ENCODE results near the gene YBX2. TPM values are rescaled to one million over a fixed set of nuclear protein-coding genes. Genes with fewer than 3 reads are reported as not detected.

The YBX2 gene
- total RNA-seq, 2 experiments from 2014 or later: 0.37 to 0.66 TPM

DNA sequence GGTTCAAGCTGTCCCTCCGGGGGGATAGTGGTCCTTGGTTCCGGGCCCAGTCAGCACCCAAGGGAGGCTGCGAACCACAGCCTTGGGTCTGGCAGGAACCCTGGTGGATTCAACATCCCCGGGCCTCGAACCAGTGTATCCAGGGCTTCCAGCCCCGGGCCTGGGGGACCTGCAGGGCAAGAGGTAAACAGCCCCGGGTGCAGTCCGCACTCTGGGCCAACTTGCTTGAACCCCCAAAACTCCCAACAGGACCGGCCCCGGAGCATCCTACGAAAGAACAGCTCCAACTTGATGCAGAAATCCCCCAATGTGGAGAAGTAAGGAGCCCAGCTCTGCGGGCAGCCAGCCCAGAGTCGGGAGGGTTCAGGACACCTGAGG lies 36.2 kb upstream of the YBX2 start:
- peaks cover 3% of the 10 kb centered on the region for H3K36me3 Mint-ChIP-seq (ENCODE audit: low read depth)
- no peaks in the 10 kb centered on the region for H3K9me3 Mint-ChIP-seq (ENCODE audit: insufficient read depth)
- ChIA-PET CTCF (interaction anchor here (1.9 to 2.8 kb wide), 6 partner anchors 18 to 285 kb away, joined by 4 to 19 read pairs (median 11); partner anchors contain the start of genes TMEM102 and TMEM95), POLR2A (interaction anchor here (0.8 to 2.0 kb wide), 3 partner anchors 11 to 22 kb away, joined by 3 to 12 read pairs (median 4); no protein-coding TSS in a partner anchor)
- ATAC-seq (no peak), DNase-seq (no peak)
- H3K4me3 Mint-ChIP-seq: peak overlapping the region; percentile 87
- H3K4me1 Mint-ChIP-seq (ENCODE audit: low read depth): peaks cover 60% of the 10 kb centered on the region
- H3K27ac Mint-ChIP-seq: peak overlapping the region; percentile 63
- no peaks in the 10 kb centered on the region for H3K27me3 Mint-ChIP-seq (ENCODE audit: low read depth)

DNA sequence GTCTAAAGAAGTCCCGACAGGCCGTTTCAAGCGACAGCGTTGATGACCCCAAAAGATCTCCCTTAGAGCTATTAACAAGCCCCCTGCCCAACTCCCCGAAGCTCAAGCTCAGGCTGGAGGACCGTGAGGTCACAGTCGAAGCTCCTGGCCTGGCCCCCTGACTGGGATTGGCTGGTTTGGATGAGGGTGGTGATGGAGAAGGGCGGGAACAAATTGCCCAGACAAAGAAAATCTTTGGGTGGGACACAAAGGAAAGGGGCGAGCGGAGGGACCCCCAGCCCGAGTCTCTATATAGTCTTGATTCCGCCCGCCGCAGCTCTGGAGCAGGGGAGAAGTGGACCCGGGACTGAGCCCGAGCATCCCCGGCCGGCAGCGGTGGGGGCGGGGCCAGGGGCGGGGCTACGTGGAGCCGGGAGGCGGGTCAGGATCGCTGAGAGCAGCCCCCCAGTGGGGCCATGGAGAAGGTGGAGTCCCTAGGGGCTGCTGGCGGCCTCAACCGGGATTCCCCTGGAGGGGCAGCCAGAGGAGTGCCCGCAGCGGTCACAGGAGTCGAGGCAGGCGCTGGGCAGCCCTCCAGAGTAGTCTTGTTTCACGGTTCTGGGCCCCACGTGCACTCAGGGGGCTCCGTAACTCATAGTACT lies 35.7 kb upstream of the YBX2 start:
- ChIA-PET CTCF (interaction anchor here (0.6 to 2.8 kb wide), 21 partner anchors 9 to 284 kb away, joined by 3 to 19 read pairs (median 5); partner anchors contain the start of genes PLSCR3, TMEM102 and TMEM95), POLR2A (interaction anchor here (0.6 to 2.0 kb wide), 13 partner anchors 10 to 253 kb away, joined by 3 to 24 read pairs (median 4); partner anchors contain the start of genes GPS2, MPDU1 and POLR2A)
- H3K27me3 Mint-ChIP-seq (ENCODE audit: low read depth): no peaks in the 10 kb centered on the region
- DNase-seq (peak; percentile 88), ATAC-seq (peak; percentile 81)
- peak overlapping the region; percentile 98 for H3K27ac Mint-ChIP-seq
- H3K4me3 Mint-ChIP-seq: peak overlapping the region; percentile 87
- no peaks in the 10 kb centered on the region for H3K9me3 Mint-ChIP-seq (ENCODE audit: insufficient read depth)
- peaks cover 7% of the 10 kb centered on the region for H3K36me3 Mint-ChIP-seq (ENCODE audit: low read depth)
- H3K4me1 Mint-ChIP-seq (ENCODE audit: low read depth): peaks cover 55% of the 10 kb centered on the region

DNA sequence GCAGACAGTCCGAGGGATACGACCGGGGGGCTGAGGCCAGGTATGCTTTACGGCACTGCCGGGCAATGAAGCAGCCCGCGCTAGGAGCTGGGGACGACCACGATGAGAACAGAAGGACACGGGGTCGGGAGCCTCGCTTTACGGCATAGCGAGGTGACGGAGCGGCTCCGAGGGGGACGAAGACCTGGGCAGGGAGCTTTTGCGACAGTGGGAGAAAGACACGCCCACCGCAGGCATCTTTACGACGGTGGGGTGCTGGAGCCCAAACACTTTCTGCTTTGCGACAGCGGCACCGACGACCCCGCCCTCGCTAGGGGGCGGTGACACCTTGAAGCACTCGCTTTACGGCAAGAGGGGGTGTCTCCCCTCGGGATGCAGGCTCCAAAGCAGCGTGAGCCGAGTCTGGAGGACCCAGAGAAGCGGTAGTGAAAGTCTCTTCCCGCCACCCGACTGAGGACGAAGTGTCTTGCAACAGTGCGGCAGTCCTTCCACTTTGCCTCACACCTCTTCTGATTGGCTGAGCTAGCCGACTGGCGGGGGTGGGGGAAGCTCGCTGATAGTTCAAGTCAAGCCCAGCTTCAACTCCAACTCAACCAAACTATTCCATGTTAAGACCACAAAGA lies 35.0 kb upstream of the YBX2 start:
- Mint-ChIP-seq H3K9me3 (ENCODE audit: insufficient read depth) (no peaks in the 10 kb centered on the region), H3K27ac (peak overlapping the region; percentile 98), H3K36me3 (ENCODE audit: low read depth) (peaks cover 10% of the 10 kb centered on the region), H3K4me3 (peak overlapping the region; percentile 87), H3K4me1 (ENCODE audit: low read depth) (peaks cover 54% of the 10 kb centered on the region), H3K27me3 (ENCODE audit: low read depth) (no peaks in the 10 kb centered on the region)
- peak; percentile 63 for ATAC-seq
- ChIA-PET CTCF (interaction anchor here (0.6 to 2.8 kb wide), 22 partner anchors 8 to 284 kb away, joined by 3 to 19 read pairs (median 4); partner anchors contain the start of genes PLSCR3, TMEM102 and TMEM95), POLR2A (interaction anchor here (0.6 to 2.0 kb wide), 13 partner anchors 9 to 254 kb away, joined by 3 to 24 read pairs (median 4); partner anchors contain the start of genes GPS2, MPDU1, POLR2A and TMEM256)
- peak; percentile 98 for DNase-seq

DNA sequence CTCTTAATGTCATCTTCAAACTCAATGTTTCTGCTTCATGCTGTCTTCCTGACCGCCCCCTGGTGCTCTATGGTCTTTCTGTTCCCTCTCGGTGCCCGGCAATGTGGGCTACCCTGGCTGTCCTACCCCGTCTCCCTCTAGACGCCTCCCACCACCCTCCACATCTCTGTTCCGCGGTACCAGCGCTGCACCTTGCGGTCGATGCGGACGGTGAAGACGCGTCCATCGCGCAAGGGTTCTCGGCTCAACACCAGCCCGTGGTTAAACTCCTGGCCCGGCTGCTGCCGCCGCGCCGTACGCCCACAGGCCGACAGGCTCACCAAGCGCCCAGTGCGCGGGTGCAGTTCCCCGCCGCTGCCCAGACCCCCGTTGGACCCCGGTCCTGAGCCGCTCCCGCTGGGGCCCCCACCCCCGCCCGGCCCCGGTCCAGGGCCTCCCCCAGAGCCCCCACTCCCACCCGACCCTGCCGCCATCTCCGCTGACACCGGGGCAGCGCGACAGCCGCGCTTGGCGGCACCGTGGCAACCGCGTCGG lies 34.5 kb upstream of the YBX2 start, which contains the start of gene NEURL4:
NEURL4 (minus strand) TSS at position 496 of the 534 bp plus-strand sequence; CDS start at position 473, 23 bp downstream.
- H3K27me3 Mint-ChIP-seq (ENCODE audit: low read depth): no peaks in the 10 kb centered on the region
- ATAC-seq (peak; percentile 31), DNase-seq (peak; percentile 53)
- H3K9me3 Mint-ChIP-seq (ENCODE audit: insufficient read depth): no peaks in the 10 kb centered on the region
- ChIA-PET POLR2A (interaction anchor here (0.7 to 2.0 kb wide), 10 partner anchors 8 to 155 kb away, joined by 3 to 24 read pairs (median 5); partner anchors contain the start of genes ACAP1, GPS2, POLR2A and TMEM256), CTCF (interaction anchor here (0.6 to 2.8 kb wide), 18 partner anchors 8 to 283 kb away, joined by 3 to 19 read pairs (median 6); partner anchors contain the start of genes PLSCR3, TMEM102 and TMEM95)
- peaks cover 15% of the 10 kb centered on the region for H3K36me3 Mint-ChIP-seq (ENCODE audit: low read depth)
- H3K4me3 Mint-ChIP-seq: peak within 1 kb of the TSS; percentile 87
- peak within 1 kb of the TSS; percentile 98 for H3K27ac Mint-ChIP-seq
- peaks cover 58% of the 10 kb centered on the region for H3K4me1 Mint-ChIP-seq (ENCODE audit: low read depth)

DNA sequence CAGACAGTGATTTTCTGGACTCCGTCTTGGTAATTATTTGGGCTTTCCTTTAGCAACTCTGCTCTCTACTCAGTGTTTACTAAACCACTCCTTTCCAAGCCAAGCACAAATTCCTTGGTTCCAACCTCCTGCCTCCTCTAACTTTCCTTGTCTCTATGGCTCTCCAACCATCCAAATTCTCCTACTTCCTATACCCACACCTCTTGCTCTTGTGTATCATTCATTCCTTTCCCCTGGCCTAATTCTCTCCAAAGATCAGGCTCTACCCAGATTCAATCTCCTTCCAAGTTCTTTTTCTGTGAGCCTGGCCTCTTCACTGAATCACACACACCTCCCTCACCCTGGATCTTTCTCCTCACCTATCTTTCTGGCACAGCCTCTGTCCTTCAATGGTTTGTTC lies 33.6 kb upstream of the YBX2 start:
- Mint-ChIP-seq H3K4me1 (ENCODE audit: low read depth) (peaks cover 55% of the 10 kb centered on the region), H3K9me3 (ENCODE audit: insufficient read depth) (no peaks in the 10 kb centered on the region), H3K36me3 (ENCODE audit: low read depth) (peaks cover 23% of the 10 kb centered on the region), H3K27ac (peak overlapping the region; percentile 71), H3K4me3 (peak overlapping the region; percentile 87), H3K27me3 (ENCODE audit: low read depth) (no peaks in the 10 kb centered on the region)
- no peak for ATAC-seq
- POLR2A ChIA-PET: interaction anchor here (0.7 to 1.3 kb wide), 3 partner anchors 9 to 19 kb away, joined by 3 to 6 read pairs (median 3); partner anchors contain the start of gene ACAP1
- DNase-seq: no peak
- CTCF ChIA-PET: interaction anchor here (2.1 to 2.8 kb wide), 3 partner anchors 17 to 282 kb away, joined by 12 to 19 read pairs (median 12); partner anchors contain the start of gene TMEM102

DNA sequence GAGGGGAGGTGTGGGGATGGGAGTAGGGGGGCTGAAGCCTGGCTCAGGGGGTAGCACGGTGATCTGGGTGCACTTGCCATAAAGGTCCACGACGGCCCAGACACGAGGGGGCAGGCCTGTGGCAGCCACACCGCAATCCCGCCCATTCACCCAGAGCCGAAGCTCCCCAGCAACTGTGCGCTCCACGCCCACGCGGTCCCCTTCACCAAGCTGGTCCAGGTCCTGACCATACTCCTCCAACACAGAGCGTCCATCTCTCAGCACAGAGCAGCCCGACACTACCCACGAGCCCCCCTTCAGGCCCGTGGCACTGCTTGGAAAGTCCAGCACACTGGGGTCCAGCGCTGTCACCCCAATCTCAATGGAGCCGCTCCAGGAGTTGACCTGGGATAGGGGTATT lies 33.1 kb upstream of the YBX2 start:
- POLR2A ChIA-PET: interaction anchor here (0.7 to 2.0 kb wide), 5 partner anchors 9 to 555 kb away, joined by 3 to 9 read pairs (median 3); partner anchors contain the start of genes ACAP1 and GPS2
- CTCF ChIA-PET: interaction anchor here (0.9 kb wide), 1 partner anchor 233 kb away, joined by 6 read pairs; no protein-coding TSS in a partner anchor
- Mint-ChIP-seq H3K27ac (peak overlapping the region; percentile 71), H3K36me3 (ENCODE audit: low read depth) (peaks cover 28% of the 10 kb centered on the region), H3K27me3 (ENCODE audit: low read depth) (no peaks in the 10 kb centered on the region), H3K4me3 (peak overlapping the region; percentile 36), H3K4me1 (ENCODE audit: low read depth) (peaks cover 51% of the 10 kb centered on the region), H3K9me3 (ENCODE audit: insufficient read depth) (no peaks in the 10 kb centered on the region)
- ATAC-seq: no peak
- no peak for DNase-seq

DNA sequence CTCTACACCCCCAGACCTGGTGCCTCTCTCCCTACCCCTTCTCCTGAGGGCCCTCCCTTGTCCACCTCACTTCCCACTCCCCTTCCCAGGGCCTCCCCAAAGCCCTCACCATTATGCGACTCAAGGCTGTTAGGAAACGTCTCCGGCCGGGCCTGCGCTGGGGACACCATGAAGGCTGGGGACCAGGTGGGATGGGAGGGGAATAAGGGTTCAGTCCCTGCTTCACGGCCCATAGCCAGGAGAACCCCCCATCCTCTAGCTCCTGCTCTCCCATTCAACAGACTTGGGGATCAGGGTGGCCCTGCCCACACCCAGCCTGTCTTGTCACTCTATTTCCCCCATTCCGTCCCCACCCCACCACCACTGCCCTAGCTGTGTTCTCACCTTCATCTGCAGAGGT lies 32.6 kb upstream of the YBX2 start:
- Mint-ChIP-seq H3K27ac (no peak overlapping the region), H3K4me3 (no peak overlapping the region)

DNA sequence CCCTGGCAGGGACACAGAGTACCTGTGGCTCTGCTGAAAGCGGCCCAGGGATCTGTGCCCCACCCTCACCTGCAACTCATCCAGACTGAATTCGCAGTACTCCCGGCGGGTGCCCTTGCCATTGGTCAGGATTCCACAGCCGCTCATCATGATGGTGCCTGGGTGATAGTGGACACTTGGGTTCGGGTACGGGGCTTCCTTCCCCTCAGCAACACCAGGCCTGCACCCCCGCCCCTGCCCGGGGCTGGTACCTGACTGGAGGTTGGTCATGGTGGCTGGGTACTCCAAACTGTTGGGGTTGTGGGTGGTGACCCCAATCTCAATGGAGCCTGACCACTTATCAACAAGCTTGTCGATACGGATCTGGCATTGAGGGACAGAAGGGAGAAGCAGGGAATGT lies 31.7 kb upstream of the YBX2 start:
- ChIA-PET CTCF (interaction anchor here (1.2 to 3.0 kb wide), 2 partner anchors 11 to 19 kb away, joined by 3 to 41 read pairs; partner anchors contain the start of gene ACAP1), POLR2A (interaction anchor here (0.9 to 2.0 kb wide), 4 partner anchors 11 to 19 kb away, joined by 3 to 9 read pairs (median 5); partner anchors contain the start of genes ACAP1 and GPS2)
- Mint-ChIP-seq H3K9me3 (ENCODE audit: insufficient read depth) (no peaks in the 10 kb centered on the region), H3K4me1 (ENCODE audit: low read depth) (peaks cover 42% of the 10 kb centered on the region), H3K36me3 (ENCODE audit: low read depth) (peaks cover 36% of the 10 kb centered on the region), H3K4me3 (no peak overlapping the region), H3K27ac (no peak overlapping the region), H3K27me3 (ENCODE audit: low read depth) (no peaks in the 10 kb centered on the region)
- DNase-seq (no peak), ATAC-seq (no peak)

More for the DNA sequence above, 32.6 kb upstream of the YBX2 start:
- H3K36me3 Mint-ChIP-seq (ENCODE audit: low read depth): peaks cover 28% of the 10 kb centered on the region
- ATAC-seq (no peak), DNase-seq (no peak)
- H3K9me3 Mint-ChIP-seq (ENCODE audit: insufficient read depth): no peaks in the 10 kb centered on the region
- H3K4me1 Mint-ChIP-seq (ENCODE audit: low read depth): peaks cover 47% of the 10 kb centered on the region
- ChIA-PET POLR2A (interaction anchor here (0.7 to 2.0 kb wide), 5 partner anchors 9 to 555 kb away, joined by 3 to 9 read pairs (median 3); partner anchors contain the start of genes ACAP1 and GPS2), CTCF (interaction anchor here (0.9 to 3.0 kb wide), 3 partner anchors 10 to 234 kb away, joined by 3 to 41 read pairs (median 6); partner anchors contain the start of gene ACAP1)
- no peaks in the 10 kb centered on the region for H3K27me3 Mint-ChIP-seq (ENCODE audit: low read depth)

DNA sequence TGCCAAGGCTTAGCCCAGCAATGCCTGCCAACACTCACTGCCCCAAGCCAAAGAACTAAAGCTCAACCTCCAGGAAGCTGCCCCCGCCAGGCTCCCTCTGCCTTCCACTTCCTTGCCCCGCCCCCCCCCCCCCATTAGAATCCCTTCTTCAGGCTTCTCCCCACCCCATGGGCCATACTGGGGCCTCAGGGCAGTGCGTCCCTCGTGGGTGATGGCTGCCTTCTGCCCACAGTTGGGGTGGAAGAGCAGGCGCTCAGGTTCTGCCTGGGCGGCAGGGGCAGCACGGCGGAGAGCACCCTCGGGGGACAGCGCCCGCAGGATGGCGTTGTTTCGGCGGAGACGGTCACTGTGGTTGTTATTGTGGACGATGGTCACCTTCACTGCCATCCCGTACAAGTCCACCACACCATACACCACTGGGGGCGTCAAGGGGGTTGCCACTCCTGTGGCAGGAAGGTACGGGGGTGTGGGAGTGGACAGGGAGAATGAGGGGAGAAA lies 30.6 kb upstream of the YBX2 start:
- Mint-ChIP-seq H3K36me3 (ENCODE audit: low read depth) (peaks cover 39% of the 10 kb centered on the region), H3K4me1 (ENCODE audit: low read depth) (peaks cover 35% of the 10 kb centered on the region), H3K9me3 (ENCODE audit: insufficient read depth) (no peaks in the 10 kb centered on the region), H3K27me3 (ENCODE audit: low read depth) (no peaks in the 10 kb centered on the region), H3K27ac (peak overlapping the region; percentile 55), H3K4me3 (no peak overlapping the region)
- CTCF ChIA-PET: interaction anchor here (0.6 to 3.0 kb wide), 11 partner anchors 8 to 237 kb away, joined by 3 to 41 read pairs (median 3); partner anchors contain the start of genes ACAP1 and GPS2
- POLR2A ChIA-PET: interaction anchor here (1.0 kb wide), 1 partner anchor 12 kb away, joined by 6 read pairs; the partner anchor contains the start of gene ACAP1
- no peak for ATAC-seq
- DNase-seq: no peak

DNA sequence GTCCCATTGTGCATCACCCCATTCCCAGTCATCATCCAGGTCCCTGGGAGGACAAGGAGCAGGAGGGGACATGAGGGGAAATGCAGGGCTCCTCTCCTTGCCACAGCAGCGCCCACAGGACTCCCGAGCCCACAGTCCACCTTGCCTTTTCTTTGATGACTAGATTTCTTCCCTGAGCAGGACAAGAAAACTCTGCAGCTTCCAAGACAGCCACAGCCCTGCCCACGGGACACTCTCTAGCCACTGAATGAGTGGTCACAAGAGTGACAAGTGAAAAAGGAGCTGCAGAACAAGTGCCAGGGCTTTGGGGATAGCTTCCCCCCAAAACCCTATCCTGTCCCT lies 30.0 kb upstream of the YBX2 start:
- CTCF ChIA-PET: interaction anchor here (0.6 to 3.0 kb wide), 11 partner anchors 9 to 238 kb away, joined by 3 to 41 read pairs (median 3); partner anchors contain the start of genes ACAP1 and GPS2
- POLR2A ChIA-PET: interaction anchor here (1.0 kb wide), 1 partner anchor 13 kb away, joined by 6 read pairs; the partner anchor contains the start of gene ACAP1
- no peaks in the 10 kb centered on the region for H3K9me3 Mint-ChIP-seq (ENCODE audit: insufficient read depth)
- H3K36me3 Mint-ChIP-seq (ENCODE audit: low read depth): peaks cover 39% of the 10 kb centered on the region
- H3K27me3 Mint-ChIP-seq (ENCODE audit: low read depth): no peaks in the 10 kb centered on the region
- peaks cover 29% of the 10 kb centered on the region for H3K4me1 Mint-ChIP-seq (ENCODE audit: low read depth)
- ATAC-seq: no peak
- no peak overlapping the region for H3K4me3 Mint-ChIP-seq
- H3K27ac Mint-ChIP-seq: peak overlapping the region; percentile 55
- DNase-seq: no peak
